Measurements from ENCODE around the gene MRPL55. TPM values are rescaled to one million over a fixed set of nuclear protein-coding genes. Genes with fewer than 3 reads are reported as not detected.

MRPL55 gene
- polyA plus RNA-seq, 1 experiment = 80.8 TPM

DNA sequence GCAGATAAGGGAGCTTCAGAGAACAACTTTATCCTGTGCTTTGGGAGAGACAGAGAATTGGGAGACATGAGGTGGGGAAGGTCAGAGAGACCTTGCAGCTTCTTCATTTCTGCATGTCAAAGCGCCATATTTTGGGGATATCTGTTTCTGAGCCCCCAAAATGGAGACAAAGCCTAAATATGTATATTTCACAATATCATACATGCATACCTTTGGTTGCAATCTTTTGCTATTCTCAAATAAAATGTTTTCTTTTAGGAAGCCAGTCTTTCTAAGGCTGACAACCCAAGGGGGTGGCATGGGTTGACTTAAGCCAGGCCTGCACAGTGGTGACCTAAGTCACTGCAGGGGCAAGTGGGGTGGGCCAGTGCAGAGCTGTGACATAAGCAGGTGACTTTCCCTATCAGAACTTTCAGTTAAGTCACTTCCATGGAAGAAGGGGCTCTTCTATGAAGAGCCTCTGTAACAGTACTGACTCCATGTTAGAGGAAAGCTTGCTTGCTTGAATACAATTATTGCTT is 13.9 kb upstream of the MRPL55 start:
- POLR2A ChIA-PET = no interaction called here
- CTCF ChIA-PET = interaction anchor here (0.9 to 6.7 kb wide), 3 partner anchors 8 to 13 kb away, joined by 3 to 42 read pairs (median 6); no protein-coding TSS in a partner anchor
- no peak for DNase-seq (ENCODE audit: low read depth)
- TF ChIP-seq, protein P1, sequence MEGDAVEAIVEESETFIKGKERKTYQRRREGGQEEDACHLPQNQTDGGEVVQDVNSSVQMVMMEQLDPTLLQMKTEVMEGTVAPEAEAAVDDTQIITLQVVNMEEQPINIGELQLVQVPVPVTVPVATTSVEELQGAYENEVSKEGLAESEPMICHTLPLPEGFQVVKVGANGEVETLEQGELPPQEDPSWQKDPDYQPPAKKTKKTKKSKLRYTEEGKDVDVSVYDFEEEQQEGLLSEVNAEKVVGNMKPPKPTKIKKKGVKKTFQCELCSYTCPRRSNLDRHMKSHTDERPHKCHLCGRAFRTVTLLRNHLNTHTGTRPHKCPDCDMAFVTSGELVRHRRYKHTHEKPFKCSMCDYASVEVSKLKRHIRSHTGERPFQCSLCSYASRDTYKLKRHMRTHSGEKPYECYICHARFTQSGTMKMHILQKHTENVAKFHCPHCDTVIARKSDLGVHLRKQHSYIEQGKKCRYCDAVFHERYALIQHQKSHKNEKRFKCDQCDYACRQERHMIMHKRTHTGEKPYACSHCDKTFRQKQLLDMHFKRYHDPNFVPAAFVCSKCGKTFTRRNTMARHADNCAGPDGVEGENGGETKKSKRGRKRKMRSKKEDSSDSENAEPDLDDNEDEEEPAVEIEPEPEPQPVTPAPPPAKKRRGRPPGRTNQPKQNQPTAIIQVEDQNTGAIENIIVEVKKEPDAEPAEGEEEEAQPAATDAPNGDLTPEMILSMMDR (IDR thresholded peaks at IDR 0.05; ENCODE audit: insufficient read depth, low read depth, low read length) = no peak
- H3K36me3 ChIP-seq (ENCODE audit: control insufficient read depth, insufficient read depth, low read length) = no peaks in the 10 kb centered on the region
- H3K4me3 ChIP-seq (ENCODE audit: low read depth, low read length) = no peak overlapping the region
- H3K27me3 ChIP-seq (ENCODE audit: control insufficient read depth, insufficient read depth, low read length) = peaks cover 4% of the 10 kb centered on the region; the same call in 1 of the 2 replicates

DNA sequence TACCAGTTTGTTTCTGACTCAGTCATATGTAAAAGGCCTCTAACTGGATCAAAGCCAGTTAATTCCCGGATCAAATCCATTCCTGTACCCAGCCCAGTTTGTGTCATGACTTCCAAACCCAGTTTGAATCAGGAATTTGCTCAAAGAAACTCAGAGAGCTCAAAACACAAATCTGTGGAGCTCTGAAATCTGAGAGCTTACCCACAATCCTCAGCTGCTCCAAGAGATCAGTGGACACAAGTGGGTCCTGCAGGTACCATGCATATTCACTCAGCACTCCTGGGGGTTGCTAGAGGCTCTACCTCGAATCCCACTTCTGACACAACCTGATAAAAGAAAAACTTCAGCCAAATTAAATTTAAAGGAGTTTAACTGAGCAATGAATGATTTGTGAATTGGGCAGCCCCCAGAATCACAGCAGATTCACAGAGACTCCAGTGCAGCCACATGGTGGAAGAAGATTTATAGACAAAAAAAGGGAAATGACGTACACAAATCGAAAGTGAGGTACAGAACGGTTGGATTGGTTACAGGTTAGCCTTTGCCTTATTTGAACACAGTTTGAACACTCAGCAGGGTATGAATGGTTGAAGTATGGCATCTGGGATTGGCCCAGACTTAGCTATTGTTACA is 11.9 kb upstream of the MRPL55 start:
- Histone ChIP-seq H3K27me3 (ENCODE audit: control insufficient read depth, insufficient read depth, low read length) (peaks cover 3% of the 10 kb centered on the region; the same call in 1 of the 2 replicates), H3K4me3 (ENCODE audit: low read depth, low read length) (no peak overlapping the region), H3K36me3 (ENCODE audit: control insufficient read depth, insufficient read depth, low read length) (no peaks in the 10 kb centered on the region)
- ChIA-PET POLR2A (no interaction called here), CTCF (interaction anchor here (0.6 to 6.7 kb wide), 4 partner anchors 10 to 235 kb away, joined by 3 to 42 read pairs (median 4); no protein-coding TSS in a partner anchor)
- no peak for DNase-seq (ENCODE audit: low read depth)
- TF ChIP-seq, protein P1 (IDR thresholded peaks at IDR 0.05; ENCODE audit: insufficient read depth, low read depth, low read length) = no peak

DNA sequence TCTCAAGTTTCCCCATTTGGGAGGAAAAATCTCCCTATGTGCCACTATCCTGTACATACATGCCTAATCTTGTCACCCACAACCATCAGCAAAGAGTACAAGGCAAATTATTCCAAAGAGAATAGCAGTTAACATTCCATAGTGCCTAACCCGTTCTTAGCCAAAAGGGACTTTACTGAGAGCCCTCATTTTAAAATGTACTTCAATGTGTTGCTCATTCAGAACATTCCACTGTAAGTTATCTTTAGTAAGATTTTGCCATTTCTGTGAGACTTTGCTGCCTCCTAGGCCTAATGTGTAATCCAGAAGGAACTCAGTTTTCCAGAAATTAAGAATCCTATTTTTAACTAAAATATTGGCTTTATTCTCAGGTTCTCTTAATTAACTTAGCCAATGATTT is 11.3 kb upstream of the MRPL55 start:
- TF ChIP-seq, protein P1 (IDR thresholded peaks at IDR 0.05; ENCODE audit: insufficient read depth, low read depth, low read length) = no peak
- Histone ChIP-seq H3K27me3 (ENCODE audit: control insufficient read depth, insufficient read depth, low read length) (peaks cover 3% of the 10 kb centered on the region; the same call in 1 of the 2 replicates), H3K36me3 (ENCODE audit: control insufficient read depth, insufficient read depth, low read length) (no peaks in the 10 kb centered on the region), H3K4me3 (ENCODE audit: low read depth, low read length) (no peak overlapping the region)
- ChIA-PET POLR2A (no interaction called here), CTCF (interaction anchor here (1.0 to 6.7 kb wide), 4 partner anchors 11 to 121 kb away, joined by 3 to 42 read pairs (median 4); no protein-coding TSS in a partner anchor)
- no peak for DNase-seq (ENCODE audit: low read depth)

DNA sequence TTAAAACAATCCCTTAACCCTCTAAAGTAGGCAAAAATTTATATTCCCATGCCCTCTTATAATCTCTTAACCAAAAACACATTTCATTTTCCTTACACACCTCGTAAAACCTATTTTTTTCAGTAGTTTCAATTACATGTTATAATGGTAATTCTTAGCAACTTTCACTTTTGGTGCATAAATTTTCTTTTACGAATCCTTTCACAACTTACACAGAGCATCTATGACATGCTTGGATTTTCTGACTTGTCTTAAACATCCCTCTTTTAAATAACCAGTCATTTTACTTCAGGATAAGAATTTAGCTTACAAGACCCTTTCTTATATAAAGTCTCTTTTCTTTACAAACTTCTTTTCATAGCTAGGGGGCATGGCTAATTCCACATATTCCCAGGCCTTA is 8.9 kb upstream of the MRPL55 start:
- Histone ChIP-seq H3K36me3 (ENCODE audit: control insufficient read depth, insufficient read depth, low read length) (no peaks in the 10 kb centered on the region), H3K4me3 (ENCODE audit: low read depth, low read length) (no peak overlapping the region), H3K27me3 (ENCODE audit: control insufficient read depth, insufficient read depth, low read length) (no peaks in the 10 kb centered on the region)
- POLR2A ChIA-PET = no interaction called here
- no peak for DNase-seq (ENCODE audit: low read depth)
- CTCF ChIA-PET = interaction anchor here (6.7 kb wide), 1 partner anchor 13 kb away, joined by 42 read pairs; no protein-coding TSS in a partner anchor
- TF ChIP-seq, protein P1 (IDR thresholded peaks at IDR 0.05; ENCODE audit: insufficient read depth, low read depth, low read length) = no peak

DNA sequence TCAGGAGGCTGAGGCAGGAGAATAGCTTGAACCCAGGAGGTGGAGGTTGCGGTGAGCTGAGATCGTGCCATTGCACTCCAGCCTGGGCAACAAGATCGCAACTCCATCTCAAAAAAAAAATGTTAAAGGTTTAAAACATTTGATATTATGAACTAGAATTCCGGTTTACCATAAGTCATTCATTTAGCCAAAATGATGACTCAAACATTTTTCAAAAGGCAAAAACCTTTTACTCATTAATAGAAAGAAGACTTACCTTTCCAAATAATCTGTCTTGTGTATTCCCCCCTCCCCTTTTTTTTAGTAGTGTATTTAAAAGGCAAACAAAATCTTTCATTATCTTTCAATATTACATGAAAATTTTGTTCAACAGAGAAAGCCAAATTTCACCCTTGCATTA is 8.2 kb upstream of the MRPL55 start:
- Histone ChIP-seq H3K36me3 (ENCODE audit: control insufficient read depth, insufficient read depth, low read length) (no peaks in the 10 kb centered on the region), H3K4me3 (ENCODE audit: low read depth, low read length) (no peak overlapping the region), H3K27me3 (ENCODE audit: control insufficient read depth, insufficient read depth, low read length) (no peaks in the 10 kb centered on the region)
- ChIA-PET POLR2A (no interaction called here), CTCF (no interaction called here)
- DNase-seq (ENCODE audit: low read depth) = no peak
- TF ChIP-seq, protein P1 (IDR thresholded peaks at IDR 0.05; ENCODE audit: insufficient read depth, low read depth, low read length) = no peak
